Measurements from ENCODE around the gene MAPK1. TPM values are rescaled to one million over a fixed set of nuclear protein-coding genes. Genes with fewer than 3 reads are reported as not detected.

The MAPK1 gene
- total and polyA plus RNA-seq, 4 donors, result 16.3 to 154 (median 54.3) TPM

- Histone ChIP-seq H3K9ac (ENCODE audit: insufficient read depth in 1 of 2, low read length in 2 of 2) (no peak overlapping the region), H3K36me3 (ENCODE audit: control insufficient read depth in 4 of 4, insufficient read depth in 4 of 4, low read length in 4 of 4) (peaks cover 0 to 3% (median 1%) of the 10 kb centered on the region in 4 donors), H3K27me3 (ENCODE audit: control insufficient read depth in 3 of 3, insufficient read depth in 3 of 3, low read length in 2 of 3) (no peaks in the 10 kb centered on the region), H3K9me3 (ENCODE audit: control insufficient read depth in 4 of 4, insufficient read depth in 3 of 4, low read length in 3 of 4) (no peaks in the 10 kb centered on the region), H3K4me3 (no peak overlapping the region), H3K4me1 (ENCODE audit: control insufficient read depth in 5 of 5, insufficient read depth in 5 of 5, low read length in 5 of 5) (peaks cover 0 to 12% (median 4%) of the 10 kb centered on the region in 5 donors), H3K27ac (ENCODE audit: low read depth in 1 of 2, low read length in 1 of 2) (no peak overlapping the region)
- 88 to 90% methylated on average over 7 of the region's 7 CpGs for WGBS, 2 donors
- ATAC-seq (ENCODE audit: insufficient read depth, low FRiP score), result no peak
- no peak for TF ChIP-seq CTCF (IDR thresholded peaks at IDR 0.05; ENCODE audit: control extremely low read depth, extremely low read depth)
- DNase-seq, result no peak
These were observed 157.3 kb downstream of the MAPK1 start for GRCh38 chr22:21710156-21710555.

GRCh38 chr22:21709688-21710087 is 157.8 kb downstream of the MAPK1 start:
- TF ChIP-seq CTCF (IDR thresholded peaks at IDR 0.05; ENCODE audit: control extremely low read depth, extremely low read depth), result no peak
- Histone ChIP-seq H3K4me3 (no peak overlapping the region), H3K27ac (ENCODE audit: low read depth in 1 of 2, low read length in 1 of 2) (no peak overlapping the region), H3K9me3 (ENCODE audit: control insufficient read depth in 4 of 4, insufficient read depth in 3 of 4, low read length in 3 of 4) (no peaks in the 10 kb centered on the region), H3K36me3 (ENCODE audit: control insufficient read depth in 4 of 4, insufficient read depth in 4 of 4, low read length in 4 of 4) (peaks cover 0 to 3% (median 1%) of the 10 kb centered on the region in 4 donors), H3K9ac (ENCODE audit: insufficient read depth in 1 of 2, low read length in 2 of 2) (no peak overlapping the region), H3K27me3 (ENCODE audit: control insufficient read depth in 3 of 3, insufficient read depth in 3 of 3, low read length in 2 of 3) (no peaks in the 10 kb centered on the region), H3K4me1 (ENCODE audit: control insufficient read depth in 5 of 5, insufficient read depth in 5 of 5, low read length in 5 of 5) (peaks cover 0 to 12% (median under 1%) of the 10 kb centered on the region in 5 donors)
- DNase-seq (no peak), ATAC-seq (ENCODE audit: insufficient read depth, low FRiP score) (no peak)
- 86 to 91% methylated on average over 8 of the region's 8 CpGs for WGBS, 2 donors

- no peak for ATAC-seq (ENCODE audit: insufficient read depth, low FRiP score)
- Histone ChIP-seq H3K27ac (ENCODE audit: low read depth in 1 of 2, low read length in 1 of 2) (no peak overlapping the region), H3K4me1 (ENCODE audit: control insufficient read depth in 5 of 5, insufficient read depth in 5 of 5, low read length in 5 of 5) (peaks cover 0 to 12% (median 0%) of the 10 kb centered on the region in 5 donors), H3K9ac (ENCODE audit: insufficient read depth in 1 of 2, low read length in 2 of 2) (no peak overlapping the region), H3K27me3 (ENCODE audit: control insufficient read depth in 3 of 3, insufficient read depth in 3 of 3, low read length in 2 of 3) (no peaks in the 10 kb centered on the region), H3K36me3 (ENCODE audit: control insufficient read depth in 4 of 4, insufficient read depth in 4 of 4, low read length in 4 of 4) (peaks cover 0 to 3% (median 1%) of the 10 kb centered on the region in 4 donors), H3K9me3 (ENCODE audit: control insufficient read depth in 4 of 4, insufficient read depth in 3 of 4, low read length in 3 of 4) (no peaks in the 10 kb centered on the region), H3K4me3 (no peak overlapping the region)
- no peak for DNase-seq
- no peak for TF ChIP-seq CTCF (IDR thresholded peaks at IDR 0.05; ENCODE audit: control extremely low read depth, extremely low read depth)
- WGBS, 2 donors, result 96 to 98% methylated on average over 6 of the region's 6 CpGs
These were observed 158.5 kb downstream of the MAPK1 start for GRCh38 chr22:21708960-21709359.

- Histone ChIP-seq H3K9me3 (ENCODE audit: control insufficient read depth in 4 of 4, insufficient read depth in 3 of 4, low read length in 3 of 4) (no peaks in the 10 kb centered on the region), H3K4me1 (ENCODE audit: control insufficient read depth in 5 of 5, insufficient read depth in 5 of 5, low read length in 5 of 5) (peaks cover 0 to 4% (median 0%) of the 10 kb centered on the region in 5 donors), H3K36me3 (ENCODE audit: control insufficient read depth in 4 of 4, insufficient read depth in 4 of 4, low read length in 4 of 4) (peaks cover 0 to 8% (median 5%) of the 10 kb centered on the region in 4 donors), H3K27me3 (ENCODE audit: control insufficient read depth in 3 of 3, insufficient read depth in 3 of 3, low read length in 2 of 3) (no peaks in the 10 kb centered on the region), H3K27ac (ENCODE audit: low read depth in 1 of 2, low read length in 1 of 2) (no peak overlapping the region), H3K9ac (ENCODE audit: insufficient read depth in 1 of 2, low read length in 2 of 2) (no peak overlapping the region), H3K4me3 (no peak overlapping the region)
- TF ChIP-seq CTCF (IDR thresholded peaks at IDR 0.05; ENCODE audit: control extremely low read depth, extremely low read depth), result no peak
- WGBS, 2 donors, result 78 to 89% methylated on average over 3 of the region's 3 CpGs
- ATAC-seq (ENCODE audit: insufficient read depth, low FRiP score) (no peak), DNase-seq (peak in 2 of 3 donors; percentile 65 to 75)
These were observed 159.8 kb downstream of the MAPK1 start for GRCh38 chr22:21707677-21708076.

Data from lung (tissue), 12 donors.